ENCODE results near the gene PDSS2.
A peak's percentile ranks its signal among the peaks of the same experiment; 100 is the strongest.

The PDSS2 gene

GRCh38 chr6:107470364-107470763 lies 11.0 kb upstream of the PDSS2 start:
- no peak overlapping the region for H2AFZ ChIP-seq (ENCODE audit: low read length, unreplicated experiment)
- H3K27me3 ChIP-seq (ENCODE audit: insufficient read depth, low read length), result peaks cover 33% of the 10 kb centered on the region
- no peak overlapping the region for H3K27ac ChIP-seq (ENCODE audit: low read depth, low read length)
- no peaks in the 10 kb centered on the region for H3K79me2 ChIP-seq (ENCODE audit: control insufficient read depth, insufficient read depth, low read length, unreplicated experiment)
- no peaks in the 10 kb centered on the region for H3K4me1 ChIP-seq (ENCODE audit: control insufficient read depth, insufficient read depth, low read length, unreplicated experiment)
- no peak overlapping the region for H3K4me3 ChIP-seq (ENCODE audit: low read depth, low read length)
- no peaks in the 10 kb centered on the region for H3K36me3 ChIP-seq (ENCODE audit: insufficient read depth, low read length)

DNA sequence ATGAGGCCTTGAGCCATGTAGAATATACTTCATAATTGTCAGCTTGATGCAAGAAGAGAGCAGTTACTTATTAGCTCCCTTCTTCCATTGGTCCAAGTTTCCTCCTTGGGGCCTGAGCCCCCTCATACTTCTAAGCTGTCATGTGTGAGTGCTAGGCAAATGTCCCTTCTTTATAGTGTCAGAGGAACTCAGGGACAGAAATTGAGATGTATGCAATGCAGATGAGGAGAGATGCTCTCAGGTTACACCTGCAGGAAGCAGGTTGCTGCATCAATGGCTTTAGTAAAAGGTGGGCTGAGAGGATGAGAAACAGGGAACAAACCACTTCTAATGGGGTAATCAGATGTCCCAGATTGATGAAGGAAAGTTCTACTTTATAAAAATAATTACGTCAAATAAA lies 6.7 kb upstream of the PDSS2 start:
- H2AFZ ChIP-seq (ENCODE audit: low read length, unreplicated experiment), result no peak overlapping the region
- no peaks in the 10 kb centered on the region for H3K36me3 ChIP-seq (ENCODE audit: insufficient read depth, low read length)
- no peaks in the 10 kb centered on the region for H3K4me1 ChIP-seq (ENCODE audit: control insufficient read depth, insufficient read depth, low read length, unreplicated experiment)
- no peak overlapping the region for H3K27ac ChIP-seq (ENCODE audit: low read depth, low read length)
- peaks cover 9% of the 10 kb centered on the region for H3K27me3 ChIP-seq (ENCODE audit: insufficient read depth, low read length)
- no peak overlapping the region for H3K4me3 ChIP-seq (ENCODE audit: low read depth, low read length)
- no peaks in the 10 kb centered on the region for H3K79me2 ChIP-seq (ENCODE audit: control insufficient read depth, insufficient read depth, low read length, unreplicated experiment)

DNA sequence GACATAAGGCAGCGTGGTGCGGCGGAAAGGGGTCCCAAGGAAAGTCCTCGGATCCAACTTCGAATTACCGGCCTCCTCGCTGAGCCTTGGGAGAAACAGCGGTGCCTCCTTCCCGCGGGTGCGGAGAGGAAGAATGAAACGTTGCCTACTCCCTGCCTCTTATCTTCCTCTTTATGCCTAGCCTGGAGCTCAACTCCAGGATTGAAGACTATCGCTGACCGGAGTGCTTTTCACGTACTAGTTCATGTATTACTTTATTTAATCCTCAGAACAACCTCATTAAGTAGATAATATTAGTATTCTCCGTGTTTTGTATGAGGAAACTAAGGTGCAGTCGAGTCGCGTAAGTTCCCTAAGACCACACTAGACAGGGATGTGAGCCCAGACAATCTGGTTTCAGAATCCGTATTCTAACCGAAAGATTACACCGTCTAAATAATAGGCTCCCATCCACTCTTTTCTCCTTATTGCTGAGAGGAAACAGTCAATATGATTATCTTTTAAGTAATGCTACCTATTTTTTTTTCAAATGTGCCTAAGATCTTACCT lies 793 bp upstream of the PDSS2 start:
- no peaks in the 10 kb centered on the region for H3K36me3 ChIP-seq (ENCODE audit: insufficient read depth, low read length)
- H3K4me3 ChIP-seq (ENCODE audit: low read depth, low read length), result peak overlapping the region; percentile 96
- H2AFZ ChIP-seq (ENCODE audit: low read length, unreplicated experiment), result peak overlapping the region; percentile 66
- H3K4me1 ChIP-seq (ENCODE audit: control insufficient read depth, insufficient read depth, low read length, unreplicated experiment), result peaks cover 9% of the 10 kb centered on the region
- peak overlapping the region; percentile 1; the same call in 1 of the 2 replicates for H3K27ac ChIP-seq (ENCODE audit: low read depth, low read length)
- peaks cover 20% of the 10 kb centered on the region for H3K79me2 ChIP-seq (ENCODE audit: control insufficient read depth, insufficient read depth, low read length, unreplicated experiment)
- no peaks in the 10 kb centered on the region for H3K27me3 ChIP-seq (ENCODE audit: insufficient read depth, low read length)

DNA sequence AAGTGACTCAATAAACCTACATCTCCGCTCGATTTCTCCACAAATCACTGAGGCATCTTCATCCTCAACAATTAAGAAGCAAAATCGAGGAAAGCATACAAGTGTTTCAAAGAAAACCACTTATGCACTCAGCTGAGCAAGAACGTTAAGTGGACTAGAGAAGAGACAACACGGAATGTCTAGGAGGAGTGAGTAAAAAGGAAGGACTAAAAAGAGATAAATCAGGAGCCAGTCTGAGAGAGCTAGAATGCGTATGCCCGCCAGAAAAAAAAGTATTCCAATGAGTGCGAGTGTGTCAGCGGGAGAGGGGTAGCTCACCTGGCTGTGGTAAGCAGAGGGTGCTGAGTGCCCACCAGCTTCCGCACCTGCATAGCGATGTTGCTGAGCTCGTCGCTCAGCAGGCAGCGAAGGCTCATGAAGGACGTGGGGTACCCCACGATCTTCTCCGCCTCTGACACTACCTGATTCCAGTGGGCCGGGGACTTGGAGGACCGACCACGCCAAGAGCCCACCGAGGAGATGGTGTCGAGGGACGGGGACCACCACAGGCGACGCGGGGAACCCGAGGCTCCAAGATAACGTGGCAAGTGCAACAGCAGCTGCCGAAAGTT lies 587 bp downstream of the PDSS2 start:
- H3K36me3 ChIP-seq (ENCODE audit: insufficient read depth, low read length), result no peaks in the 10 kb centered on the region
- peak overlapping the region; percentile 78 for H2AFZ ChIP-seq (ENCODE audit: low read length, unreplicated experiment)
- H3K27me3 ChIP-seq (ENCODE audit: insufficient read depth, low read length), result no peaks in the 10 kb centered on the region
- peak overlapping the region; percentile 96 for H3K4me3 ChIP-seq (ENCODE audit: low read depth, low read length)
- H3K4me1 ChIP-seq (ENCODE audit: control insufficient read depth, insufficient read depth, low read length, unreplicated experiment), result peaks cover 9% of the 10 kb centered on the region
- H3K79me2 ChIP-seq (ENCODE audit: control insufficient read depth, insufficient read depth, low read length, unreplicated experiment), result peaks cover 23% of the 10 kb centered on the region
- H3K27ac ChIP-seq (ENCODE audit: low read depth, low read length), result no peak overlapping the region

DNA sequence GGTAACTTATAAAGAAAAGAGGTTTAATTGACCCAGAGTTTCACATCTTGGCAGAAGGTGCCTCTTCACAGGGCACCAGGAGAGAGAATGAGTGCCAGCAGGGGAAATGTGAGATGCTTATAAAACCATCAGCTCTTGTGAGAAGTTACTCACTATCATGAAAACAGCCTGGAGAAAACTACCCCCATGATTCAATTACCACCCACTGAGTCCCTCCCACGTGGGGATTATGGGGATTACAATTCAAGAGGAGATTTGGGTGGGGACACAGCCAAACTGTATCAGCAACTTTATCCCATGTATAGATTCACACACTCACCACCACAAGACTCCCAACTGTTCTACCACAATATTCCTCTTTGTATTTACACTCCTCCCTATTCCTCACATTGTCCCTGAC lies 10.6 kb downstream of the PDSS2 start:
- H3K27ac ChIP-seq (ENCODE audit: low read depth, low read length), result no peak overlapping the region
- H3K4me3 ChIP-seq (ENCODE audit: low read depth, low read length), result no peak overlapping the region
- no peaks in the 10 kb centered on the region for H3K36me3 ChIP-seq (ENCODE audit: insufficient read depth, low read length)
- H2AFZ ChIP-seq (ENCODE audit: low read length, unreplicated experiment), result no peak overlapping the region
- H3K27me3 ChIP-seq (ENCODE audit: insufficient read depth, low read length), result no peaks in the 10 kb centered on the region
- H3K79me2 ChIP-seq (ENCODE audit: control insufficient read depth, insufficient read depth, low read length, unreplicated experiment), result peaks cover 4% of the 10 kb centered on the region
- peaks cover 6% of the 10 kb centered on the region for H3K4me1 ChIP-seq (ENCODE audit: control insufficient read depth, insufficient read depth, low read length, unreplicated experiment)

GRCh38 chr6:107447663-107448216 lies 11.6 kb downstream of the PDSS2 start:
- Histone ChIP-seq H3K4me1 (ENCODE audit: control insufficient read depth, insufficient read depth, low read length, unreplicated experiment) (peaks cover 16% of the 10 kb centered on the region), H3K27me3 (ENCODE audit: insufficient read depth, low read length) (no peaks in the 10 kb centered on the region), H3K79me2 (ENCODE audit: control insufficient read depth, insufficient read depth, low read length, unreplicated experiment) (peaks cover 4% of the 10 kb centered on the region), H3K27ac (ENCODE audit: low read depth, low read length) (no peak overlapping the region), H2AFZ (ENCODE audit: low read length, unreplicated experiment) (no peak overlapping the region), H3K36me3 (ENCODE audit: insufficient read depth, low read length) (no peaks in the 10 kb centered on the region), H3K4me3 (ENCODE audit: low read depth, low read length) (no peak overlapping the region)

GRCh38 chr6:107444277-107444676 lies 15.1 kb downstream of the PDSS2 start:
- Histone ChIP-seq H3K27me3 (ENCODE audit: insufficient read depth, low read length) (no peaks in the 10 kb centered on the region), H2AFZ (ENCODE audit: low read length, unreplicated experiment) (no peak overlapping the region), H3K79me2 (ENCODE audit: control insufficient read depth, insufficient read depth, low read length, unreplicated experiment) (peaks cover 4% of the 10 kb centered on the region), H3K36me3 (ENCODE audit: insufficient read depth, low read length) (no peaks in the 10 kb centered on the region), H3K4me3 (ENCODE audit: low read depth, low read length) (no peak overlapping the region), H3K27ac (ENCODE audit: low read depth, low read length) (peak overlapping the region; percentile 34; the same call in 1 of the 2 replicates), H3K4me1 (ENCODE audit: control insufficient read depth, insufficient read depth, low read length, unreplicated experiment) (peaks cover 16% of the 10 kb centered on the region)

GRCh38 chr6:107443608-107444267 lies 15.6 kb downstream of the PDSS2 start:
- peaks cover 3% of the 10 kb centered on the region for H3K79me2 ChIP-seq (ENCODE audit: control insufficient read depth, insufficient read depth, low read length, unreplicated experiment)

DNA sequence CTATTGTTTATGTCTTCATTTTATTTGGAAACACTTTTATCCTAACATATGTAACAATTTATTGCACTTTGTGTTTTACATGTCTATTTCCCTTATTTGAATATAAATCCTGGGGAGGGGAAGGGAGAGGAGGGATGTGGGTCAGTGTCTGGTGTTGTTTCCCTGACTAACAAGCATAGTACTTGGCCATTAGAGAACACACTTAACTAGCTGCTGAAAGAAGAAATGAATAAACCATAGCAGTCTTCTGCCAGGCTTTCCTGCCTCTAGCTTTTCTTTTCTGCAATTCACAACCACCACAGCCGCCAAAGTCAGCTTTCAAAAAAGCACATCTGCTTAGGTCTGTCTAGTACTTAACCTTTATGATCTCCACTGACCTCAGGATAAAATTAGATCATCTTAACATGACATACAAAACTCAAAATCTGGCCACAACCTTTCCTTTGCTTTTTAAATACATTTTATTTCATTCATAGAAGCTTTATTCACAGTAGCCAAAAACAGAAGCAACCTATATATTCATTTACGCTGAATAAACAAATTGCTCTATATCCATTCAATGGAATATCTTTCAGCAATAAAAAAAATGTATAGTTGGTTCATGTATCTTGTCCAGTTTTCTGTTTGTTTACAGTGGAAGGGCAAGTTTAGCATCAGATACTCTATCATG lies 16.3 kb downstream of the PDSS2 start:
- Histone ChIP-seq H3K27me3 (ENCODE audit: insufficient read depth, low read length) (no peaks in the 10 kb centered on the region), H3K36me3 (ENCODE audit: insufficient read depth, low read length) (no peaks in the 10 kb centered on the region), H2AFZ (ENCODE audit: low read length, unreplicated experiment) (no peak overlapping the region), H3K4me1 (ENCODE audit: control insufficient read depth, insufficient read depth, low read length, unreplicated experiment) (peaks cover 16% of the 10 kb centered on the region), H3K79me2 (ENCODE audit: control insufficient read depth, insufficient read depth, low read length, unreplicated experiment) (no peaks in the 10 kb centered on the region), H3K4me3 (ENCODE audit: low read depth, low read length) (no peak overlapping the region), H3K27ac (ENCODE audit: low read depth, low read length) (peak overlapping the region; percentile 34; the same call in 1 of the 2 replicates)

More at GRCh38 chr6:107443608-107444267, 15.6 kb downstream of the PDSS2 start:
- peak overlapping the region; percentile 34 for H3K27ac ChIP-seq (ENCODE audit: low read depth, low read length)
- H3K36me3 ChIP-seq (ENCODE audit: insufficient read depth, low read length), result no peaks in the 10 kb centered on the region
- H3K4me1 ChIP-seq (ENCODE audit: control insufficient read depth, insufficient read depth, low read length, unreplicated experiment), result peaks cover 16% of the 10 kb centered on the region
- H3K27me3 ChIP-seq (ENCODE audit: insufficient read depth, low read length), result no peaks in the 10 kb centered on the region
- H2AFZ ChIP-seq (ENCODE audit: low read length, unreplicated experiment), result no peak overlapping the region
- no peak overlapping the region for H3K4me3 ChIP-seq (ENCODE audit: low read depth, low read length)

- no peak overlapping the region for H3K4me3 ChIP-seq (ENCODE audit: low read depth, low read length)
- no peaks in the 10 kb centered on the region for H3K79me2 ChIP-seq (ENCODE audit: control insufficient read depth, insufficient read depth, low read length, unreplicated experiment)
- H3K27ac ChIP-seq (ENCODE audit: low read depth, low read length), result no peak overlapping the region
- H3K36me3 ChIP-seq (ENCODE audit: insufficient read depth, low read length), result no peaks in the 10 kb centered on the region
- H2AFZ ChIP-seq (ENCODE audit: low read length, unreplicated experiment), result no peak overlapping the region
- H3K27me3 ChIP-seq (ENCODE audit: insufficient read depth, low read length), result no peaks in the 10 kb centered on the region
- H3K4me1 ChIP-seq (ENCODE audit: control insufficient read depth, insufficient read depth, low read length, unreplicated experiment), result peaks cover 16% of the 10 kb centered on the region
These were observed 17.7 kb downstream of the PDSS2 start for GRCh38 chr6:107441682-107442081.
